Caco-2 (cell line): ENCODE results near the gene LRRK1. TPM values are rescaled to one million over a fixed set of nuclear protein-coding genes. Genes with fewer than 3 reads are reported as not detected.

ENCODE experiments used
- BruUV-seq: library from RNA; stranded (reverse); fragments of 400-500 nt; replicated peaks from 2 replicates; lab custom pipeline; 2021; lab: Mats Ljungman, UMichigan
- CTCF ChIA-PET: fragments of 300-600 bp; sonication (Branson Sonifier 250); formaldehyde crosslinking; loops from one replicate; lab custom pipeline; 2022; ENCODE audit warnings: antibody characterized with exemption; lab: Charles Lee
- POLR2A ChIA-PET: fragments of 300-600 bp; sonication (Branson Sonifier 250); formaldehyde crosslinking; loops from one replicate; lab custom pipeline; 2022; ENCODE audit warnings: antibody characterized with exemption; lab: Charles Lee
- DNase-seq, 2 experiments: peaks; one replicate each; pipeline versions ENCODE4 v3.0.0 to v3.0.0-alpha.2; 2020 to 2022
- H3K27me3 ChIP-seq: replicated peaks from 2 replicates; pipeline ENCODE4 v1.6.0; 2011; ENCODE audit warnings: low read length; ENCODE audit not compliant: control insufficient read depth, insufficient read depth
- H3K36me3 ChIP-seq: 2 replicates; pipeline ENCODE4 v1.5.1; 2011; ENCODE audit warnings: low read length; ENCODE audit not compliant: control insufficient read depth, insufficient read depth
- H3K4me1 ChIP-seq: fragments of 250-450 bp; sonication (Bioruptor Pico); 2 replicates; pipeline ENCODE4 v1.5.1; 2020; ENCODE audit warnings: mild to moderate bottlenecking
- H3K4me3 ChIP-seq: 2 replicates; pipeline ENCODE4 v1.5.1; 2011; ENCODE audit warnings: low read depth, mild to moderate bottlenecking, control low read depth, low read length
- H3K9me3 ChIP-seq: fragments of 250-450 bp; sonication (Bioruptor Pico); 2 replicates; pipeline ENCODE4 v1.5.1; 2020; ENCODE audit warnings: mild to moderate bottlenecking, moderate library complexity
- H3K27ac Mint-ChIP-seq: one replicate; pipeline ENCODE4 v1.8.0; 2022; ENCODE audit warnings: mixed read lengths; ENCODE audit not compliant: unreplicated experiment
- H3K27me3 Mint-ChIP-seq: one replicate; pipeline ENCODE4 v1.8.0; 2022; ENCODE audit warnings: mixed read lengths; ENCODE audit not compliant: insufficient read depth, unreplicated experiment
- H3K36me3 Mint-ChIP-seq: one replicate; pipeline ENCODE4 v1.8.0; 2022; ENCODE audit warnings: mild to moderate bottlenecking, mixed read lengths; ENCODE audit not compliant: insufficient read depth, unreplicated experiment
- H3K4me1 Mint-ChIP-seq: one replicate; pipeline ENCODE4 v1.8.0; 2022; ENCODE audit warnings: low read depth, mixed read lengths; ENCODE audit not compliant: unreplicated experiment
- H3K4me3 Mint-ChIP-seq: one replicate; pipeline ENCODE4 v1.8.0; 2022; ENCODE audit warnings: mild to moderate bottlenecking, moderate library complexity, mixed read lengths; ENCODE audit not compliant: unreplicated experiment
- H3K9me3 Mint-ChIP-seq: one replicate; pipeline ENCODE4 v1.8.0; 2022; ENCODE audit warnings: mixed read lengths; ENCODE audit not compliant: unreplicated experiment
- intact Hi-C: fragments of 100-400 bp; cut with micrococcal nuclease; formaldehyde crosslinking; loops from one replicate; pipeline ENCODE4 v1.10.0; 2022; ENCODE audit not compliant: unreplicated experiment
- total RNA-seq: library from RNA; stranded (reverse); gene quantifications from 2 replicates; pipeline ENCODE4 v1.2.3, GENCODE V29; 2022
- TF ChIP-seq, protein P1 (sequence below), 2 experiments: fragments of 200-600 bp in 1 of 2; IDR thresholded peaks; 1 replicate in 1 of 2; 2 replicates in 1 of 2; pipeline versions ENCODE4 v1.5.1 to v1.8.0; 2011 to 2022; ENCODE audit warnings: antibody characterized with exemption in 1 of 2, control low read depth in 1 of 2, inconsistent platforms in 1 of 2, low read depth in 1 of 2, low read length in 1 of 2, mild to moderate bottlenecking in 1 of 2, moderate library complexity in 1 of 2; ENCODE audit not compliant: insufficient read depth in 1 of 2, severe bottlenecking in 1 of 2, unreplicated experiment in 1 of 2

Gene LRRK1
- total RNA-seq, 1 experiment from 2014 or later: 12.0 TPM

DNA sequence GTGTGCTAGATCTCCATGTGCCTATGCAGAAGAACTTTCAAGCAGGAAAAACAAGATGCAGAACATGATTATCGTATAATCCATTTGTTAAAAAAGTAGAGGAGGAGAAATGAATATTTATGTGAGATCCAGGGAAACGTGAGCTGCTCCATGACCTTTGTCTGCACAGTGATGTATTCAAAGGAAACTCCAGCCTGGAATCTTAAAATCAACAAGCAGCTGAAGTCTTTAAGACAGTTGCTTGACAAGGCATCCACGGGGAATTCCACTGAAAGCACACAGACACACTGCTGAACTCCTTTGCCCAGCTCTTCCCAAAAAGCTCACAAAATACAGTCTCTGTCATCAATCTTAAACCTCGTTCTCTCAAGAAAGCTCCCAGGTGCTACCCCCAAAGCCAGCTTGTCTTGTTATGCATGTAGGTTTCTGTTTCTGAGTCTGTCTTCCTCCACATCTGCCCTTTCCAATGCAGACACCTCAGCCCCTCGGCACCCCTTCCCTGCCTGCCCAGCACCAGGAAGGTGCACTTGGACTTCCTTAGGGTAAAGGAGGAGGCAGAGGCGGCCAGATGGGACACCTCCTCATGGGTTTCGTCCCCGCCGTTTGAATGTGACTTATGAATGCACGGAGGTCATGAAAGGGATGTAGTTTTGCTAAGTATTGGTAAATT, 28.7 kb downstream of the LRRK1 start:
- BruUV-seq: no TSS peak
- Mint-ChIP-seq H3K27me3 (no peaks in the 10 kb centered on the region), H3K9me3 (no peaks in the 10 kb centered on the region), H3K36me3 (no peaks in the 10 kb centered on the region), H3K4me1 (peaks cover 16% of the 10 kb centered on the region), H3K27ac (no peak overlapping the region), H3K4me3 (peak overlapping the region; percentile 10)
- H3K9me3 ChIP-seq: no peaks in the 10 kb centered on the region
- ChIA-PET POLR2A (no interaction called here), CTCF (interaction anchor here (0.9 kb wide), 1 partner anchor 28 kb away, joined by 3 read pairs; no protein-coding TSS in a partner anchor)
- TF ChIP-seq, protein P1, sequence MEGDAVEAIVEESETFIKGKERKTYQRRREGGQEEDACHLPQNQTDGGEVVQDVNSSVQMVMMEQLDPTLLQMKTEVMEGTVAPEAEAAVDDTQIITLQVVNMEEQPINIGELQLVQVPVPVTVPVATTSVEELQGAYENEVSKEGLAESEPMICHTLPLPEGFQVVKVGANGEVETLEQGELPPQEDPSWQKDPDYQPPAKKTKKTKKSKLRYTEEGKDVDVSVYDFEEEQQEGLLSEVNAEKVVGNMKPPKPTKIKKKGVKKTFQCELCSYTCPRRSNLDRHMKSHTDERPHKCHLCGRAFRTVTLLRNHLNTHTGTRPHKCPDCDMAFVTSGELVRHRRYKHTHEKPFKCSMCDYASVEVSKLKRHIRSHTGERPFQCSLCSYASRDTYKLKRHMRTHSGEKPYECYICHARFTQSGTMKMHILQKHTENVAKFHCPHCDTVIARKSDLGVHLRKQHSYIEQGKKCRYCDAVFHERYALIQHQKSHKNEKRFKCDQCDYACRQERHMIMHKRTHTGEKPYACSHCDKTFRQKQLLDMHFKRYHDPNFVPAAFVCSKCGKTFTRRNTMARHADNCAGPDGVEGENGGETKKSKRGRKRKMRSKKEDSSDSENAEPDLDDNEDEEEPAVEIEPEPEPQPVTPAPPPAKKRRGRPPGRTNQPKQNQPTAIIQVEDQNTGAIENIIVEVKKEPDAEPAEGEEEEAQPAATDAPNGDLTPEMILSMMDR (IDR thresholded peaks at IDR 0.05; ENCODE audit: insufficient read depth in 1 of 2, low read depth in 1 of 2, low read length in 1 of 2, severe bottlenecking in 1 of 2, unreplicated experiment in 1 of 2): no peak
- H3K27me3 ChIP-seq: no peaks in the 10 kb centered on the region
- no peaks in the 10 kb centered on the region for H3K36me3 ChIP-seq
- no peak overlapping the region for H3K4me3 ChIP-seq
- intact Hi-C loops: no loop called here
- peaks cover 6% of the 10 kb centered on the region; the same call in 1 of the 2 replicates for H3K4me1 ChIP-seq
- no peak for DNase-seq

DNA sequence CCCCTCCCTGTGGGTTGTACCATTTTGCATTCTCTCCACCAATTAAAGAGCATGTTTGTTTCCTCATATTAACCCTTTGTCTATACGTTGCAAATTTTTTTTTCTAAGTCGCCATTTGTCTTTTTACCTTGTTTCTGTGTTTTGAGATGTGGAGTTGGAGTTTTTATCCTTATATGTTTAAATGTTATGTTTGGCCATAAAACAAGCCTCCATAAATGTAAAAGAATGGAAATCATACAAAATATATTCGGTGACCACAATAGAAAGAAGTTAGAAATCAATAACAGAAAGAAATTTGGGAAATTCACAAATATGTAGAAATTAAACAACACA, 29.2 kb downstream of the LRRK1 start:
- no peaks in the 10 kb centered on the region for H3K27me3 Mint-ChIP-seq
- CTCF ChIA-PET: interaction anchor here (0.9 kb wide), 1 partner anchor 28 kb away, joined by 3 read pairs; no protein-coding TSS in a partner anchor

DNA sequence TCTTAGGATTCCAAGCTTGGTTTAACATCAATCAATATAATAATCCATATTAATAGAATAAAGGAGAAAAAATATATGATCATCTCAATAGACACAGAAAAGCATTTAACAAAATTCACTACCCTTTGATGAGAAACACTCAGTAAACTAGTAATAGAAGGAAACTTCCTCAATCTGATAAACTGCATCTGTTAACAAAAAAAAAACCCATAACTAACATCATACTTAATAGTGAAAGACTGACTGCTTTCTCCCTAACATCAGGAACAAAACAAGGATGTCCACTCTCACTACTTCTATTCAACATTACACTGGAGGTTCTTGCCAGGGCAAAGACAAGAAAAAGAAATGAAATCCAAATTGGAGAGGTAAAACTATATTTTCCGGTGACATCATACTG, 30.5 kb downstream of the LRRK1 start:
- Histone ChIP-seq H3K36me3 (no peaks in the 10 kb centered on the region), H3K9me3 (no peaks in the 10 kb centered on the region), H3K27me3 (no peaks in the 10 kb centered on the region), H3K4me3 (no peak overlapping the region), H3K4me1 (peaks cover 6% of the 10 kb centered on the region; the same call in 1 of the 2 replicates)
- Mint-ChIP-seq H3K27me3 (no peaks in the 10 kb centered on the region), H3K4me1 (peaks cover 16% of the 10 kb centered on the region), H3K27ac (no peak overlapping the region), H3K36me3 (no peaks in the 10 kb centered on the region), H3K4me3 (no peak overlapping the region), H3K9me3 (no peaks in the 10 kb centered on the region)
- intact Hi-C loops: no loop called here
- no TSS peak for BruUV-seq
- ChIA-PET CTCF (no interaction called here), POLR2A (no interaction called here)
- no peak for DNase-seq
- TF ChIP-seq, protein P1 (IDR thresholded peaks at IDR 0.05; ENCODE audit: insufficient read depth in 1 of 2, low read depth in 1 of 2, low read length in 1 of 2, severe bottlenecking in 1 of 2, unreplicated experiment in 1 of 2): no peak

More for the DNA sequence above, 29.2 kb downstream of the LRRK1 start:
- no peak for DNase-seq
- Mint-ChIP-seq H3K4me3 (peak overlapping the region; percentile 10), H3K36me3 (no peaks in the 10 kb centered on the region), H3K27ac (no peak overlapping the region), H3K4me1 (peaks cover 16% of the 10 kb centered on the region), H3K9me3 (no peaks in the 10 kb centered on the region)
- intact Hi-C loops: no loop called here
- Histone ChIP-seq H3K27me3 (no peaks in the 10 kb centered on the region), H3K36me3 (no peaks in the 10 kb centered on the region), H3K9me3 (no peaks in the 10 kb centered on the region), H3K4me3 (no peak overlapping the region), H3K4me1 (peaks cover 6% of the 10 kb centered on the region; the same call in 1 of the 2 replicates)
- TF ChIP-seq, protein P1 (IDR thresholded peaks at IDR 0.05; ENCODE audit: insufficient read depth in 1 of 2, low read depth in 1 of 2, low read length in 1 of 2, severe bottlenecking in 1 of 2, unreplicated experiment in 1 of 2): no peak
- POLR2A ChIA-PET: no interaction called here
- no TSS peak for BruUV-seq
